NCI-H748 (cell line): ENCODE measurements around the gene S100A3.

Experiments used
- DNase-seq: peaks from one replicate; lab custom pipeline; 2025; ENCODE audit not compliant: unreplicated experiment; lab: John Stamatoyannopoulos, UW

The S100A3 gene

GRCh38 chr1:153513023-153513422 lies 36.0 kb downstream of the S100A3 start:
- no peak for DNase-seq

- peak; percentile 78 for DNase-seq
Observed at GRCh38 chr1:153510984-153511410, 38.1 kb downstream of the S100A3 start.

- peak; percentile 50 for DNase-seq
Observed at GRCh38 chr1:153509729-153510354, 39.2 kb downstream of the S100A3 start.

GRCh38 chr1:153509036-153509435 lies 40.0 kb downstream of the S100A3 start:
- no peak for DNase-seq

- no peak for DNase-seq
Observed at GRCh38 chr1:153507926-153508583, 41.0 kb downstream of the S100A3 start.

- DNase-seq: no peak
Observed at GRCh38 chr1:153506831-153507413, 42.1 kb downstream of the S100A3 start.

- DNase-seq: no peak
Observed at GRCh38 chr1:153506386-153506785, 42.7 kb downstream of the S100A3 start.

GRCh38 chr1:153505576-153505975 lies 43.5 kb downstream of the S100A3 start:
- DNase-seq: no peak

GRCh38 chr1:153503766-153504165 lies 45.3 kb downstream of the S100A3 start:
- DNase-seq: no peak

GRCh38 chr1:153498746-153499145 lies 50.3 kb downstream of the S100A3 start:
- no peak for DNase-seq
